GM18517 (cell line): ENCODE measurements around the gene CD244.
A peak's percentile ranks its signal among the peaks of the same experiment; 100 is the strongest.

Experiments used
- ATAC-seq: cut with Tn5 transposase; IDR thresholded peaks from one replicate; pipeline ENCODE4 v1.9.1; 2021; ENCODE audit warnings: mild to moderate bottlenecking, moderate library complexity; ENCODE audit not compliant: unreplicated experiment

CD244 gene

DNA sequence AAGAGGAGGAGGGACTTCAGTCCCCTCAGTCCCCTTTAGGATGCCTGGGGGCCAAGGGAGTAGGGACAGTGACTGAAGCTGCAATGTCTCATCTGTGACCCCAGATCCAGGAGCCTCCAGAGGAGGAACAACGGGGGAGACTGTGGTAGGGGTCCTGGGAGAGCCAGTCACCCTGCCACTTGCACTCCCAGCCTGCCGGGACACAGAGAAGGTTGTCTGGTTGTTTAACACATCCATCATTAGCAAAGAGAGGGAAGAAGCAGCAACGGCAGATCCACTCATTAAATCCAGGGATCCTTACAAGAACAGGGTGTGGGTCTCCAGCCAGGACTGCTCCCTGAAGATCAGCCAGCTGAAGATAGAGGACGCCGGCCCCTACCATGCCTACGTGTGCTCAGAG, 48.4 kb downstream of the CD244 start:
- no peak for ATAC-seq

DNA sequence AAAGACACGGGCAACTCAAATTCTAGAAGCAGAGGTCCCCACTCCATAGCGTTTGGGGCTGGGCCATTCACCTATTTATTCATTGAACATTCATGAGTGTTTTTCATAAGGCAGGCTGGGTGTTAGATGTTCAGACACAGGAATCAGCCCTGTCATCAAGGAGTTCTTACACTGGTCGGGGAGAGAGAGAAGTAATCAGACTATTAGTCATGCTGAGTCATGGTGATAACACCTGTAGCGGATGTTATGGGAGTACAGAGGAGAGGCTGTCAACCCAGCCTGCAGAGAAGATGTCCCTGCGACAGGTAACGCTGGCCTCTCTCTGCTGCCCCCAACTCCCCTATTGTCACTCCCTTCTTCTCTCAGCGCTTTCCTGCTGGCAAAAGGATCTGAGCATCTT, 49.5 kb downstream of the CD244 start:
- no peak for ATAC-seq

DNA sequence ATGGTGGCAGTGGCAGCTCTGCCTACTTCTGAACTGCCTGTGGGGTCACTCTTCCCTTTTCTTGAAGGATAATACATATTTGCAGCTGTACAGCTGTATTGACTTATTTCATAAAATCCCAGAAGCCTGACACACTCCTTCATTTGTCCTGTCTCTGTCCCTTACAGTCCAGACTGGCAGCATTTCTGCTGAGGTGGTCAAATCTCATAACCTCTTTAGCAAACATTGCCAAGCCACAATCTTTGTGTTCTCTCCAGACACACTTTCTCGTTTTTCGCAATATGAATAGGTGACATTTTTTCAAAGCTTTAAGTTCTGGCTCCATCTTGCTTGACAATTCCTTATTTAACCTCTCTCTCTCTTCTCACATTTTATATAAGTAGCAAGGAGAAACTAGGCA, 51.5 kb downstream of the CD244 start:
- ATAC-seq = no peak

DNA sequence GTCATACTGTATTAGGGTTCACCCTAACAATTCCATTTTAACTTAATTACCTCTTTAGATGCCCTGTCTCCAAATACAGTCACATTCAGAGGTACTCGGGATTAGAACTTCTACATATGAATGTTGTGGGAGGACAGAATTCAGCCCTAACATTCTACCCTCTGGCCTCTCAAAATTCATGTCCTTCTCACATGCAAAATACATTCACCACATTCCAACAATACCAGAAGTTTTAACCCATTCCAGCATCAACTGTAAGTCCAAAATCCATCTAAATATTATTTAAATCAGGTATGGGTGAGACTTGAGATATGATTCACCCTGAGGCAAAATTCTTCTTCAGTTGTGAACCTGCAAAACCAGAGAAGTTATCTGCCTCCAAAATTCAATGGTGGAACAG, 52.2 kb downstream of the CD244 start:
- ATAC-seq = no peak

DNA sequence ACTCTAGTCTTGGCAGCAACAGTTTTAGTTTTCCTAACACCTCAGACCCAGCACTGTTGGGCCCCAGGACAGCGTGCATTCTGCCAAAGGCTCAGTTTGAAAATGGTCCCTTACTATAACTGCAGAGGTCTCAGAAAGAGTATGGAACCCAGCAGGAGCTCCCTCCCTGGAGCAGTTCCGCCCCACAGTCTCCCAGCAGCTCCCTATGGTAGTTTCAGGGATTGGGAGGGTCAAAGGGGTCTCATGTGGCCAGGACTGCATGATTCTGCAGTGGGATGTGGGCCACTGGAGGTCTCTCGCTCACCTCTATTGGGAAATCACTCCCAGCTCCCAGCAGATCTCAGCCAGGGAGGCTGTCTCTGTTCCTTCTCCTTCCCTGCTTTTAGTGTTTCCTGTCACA, 54.4 kb downstream of the CD244 start:
- no peak for ATAC-seq

DNA sequence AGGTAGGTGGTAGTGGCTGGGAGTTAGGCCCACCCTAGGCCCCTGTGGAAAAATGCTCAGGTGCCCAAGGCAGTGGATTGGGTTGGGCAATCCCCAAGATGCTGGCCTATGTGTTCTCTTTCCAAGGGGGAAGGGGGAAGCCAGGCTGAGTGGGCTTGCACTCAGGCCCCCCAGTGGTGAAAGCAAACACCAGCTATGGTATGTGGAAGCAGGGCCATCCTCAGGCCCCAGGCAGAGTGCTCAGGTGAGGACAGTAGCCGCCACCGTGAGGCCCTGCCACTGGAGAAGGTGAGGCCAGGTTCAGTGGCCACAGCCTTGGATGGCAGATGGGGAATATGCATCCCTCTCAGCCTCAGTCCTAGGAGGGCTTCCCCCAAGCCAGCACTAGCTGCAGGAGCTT, 54.9 kb downstream of the CD244 start:
- no peak for ATAC-seq

DNA sequence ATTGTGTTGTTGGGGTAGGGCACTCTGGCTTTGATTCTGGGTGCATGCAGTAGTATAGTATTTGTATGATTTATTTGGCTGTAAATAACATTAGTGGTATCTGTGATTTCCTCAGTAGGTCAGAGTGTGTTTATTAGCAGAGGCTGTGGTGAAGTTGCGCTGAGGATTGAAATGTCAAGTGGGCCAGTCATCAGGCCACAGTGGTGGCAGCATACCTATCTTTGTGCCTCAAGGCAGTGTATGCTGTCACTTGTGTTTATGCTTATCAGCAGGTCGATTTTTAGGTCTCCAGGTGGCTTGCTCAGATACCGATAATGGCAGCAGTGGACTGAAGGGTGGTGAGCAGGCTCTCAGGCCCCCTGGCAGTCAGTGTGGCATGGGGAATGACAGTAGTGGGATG, 55.4 kb downstream of the CD244 start:
- no peak for ATAC-seq

DNA sequence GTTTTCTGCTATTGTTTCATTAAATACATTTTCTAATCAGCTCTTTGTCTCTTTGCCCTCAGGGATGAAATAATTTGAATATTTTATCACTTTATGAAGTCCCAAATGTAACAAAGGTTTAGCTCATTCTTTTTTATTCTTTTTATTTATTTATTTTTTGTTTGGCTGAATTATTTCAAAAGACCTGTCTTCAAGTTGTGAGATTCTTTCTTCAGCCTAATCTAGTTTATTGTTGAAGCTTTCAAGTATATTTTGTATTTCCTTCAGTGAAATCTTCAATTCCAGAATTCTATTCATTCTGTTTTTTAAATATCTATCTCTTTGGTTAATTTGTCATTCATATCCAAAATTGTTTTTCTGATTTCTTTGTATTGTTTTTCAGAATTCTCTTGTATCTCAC, 55.9 kb downstream of the CD244 start:
- ATAC-seq = no peak

DNA sequence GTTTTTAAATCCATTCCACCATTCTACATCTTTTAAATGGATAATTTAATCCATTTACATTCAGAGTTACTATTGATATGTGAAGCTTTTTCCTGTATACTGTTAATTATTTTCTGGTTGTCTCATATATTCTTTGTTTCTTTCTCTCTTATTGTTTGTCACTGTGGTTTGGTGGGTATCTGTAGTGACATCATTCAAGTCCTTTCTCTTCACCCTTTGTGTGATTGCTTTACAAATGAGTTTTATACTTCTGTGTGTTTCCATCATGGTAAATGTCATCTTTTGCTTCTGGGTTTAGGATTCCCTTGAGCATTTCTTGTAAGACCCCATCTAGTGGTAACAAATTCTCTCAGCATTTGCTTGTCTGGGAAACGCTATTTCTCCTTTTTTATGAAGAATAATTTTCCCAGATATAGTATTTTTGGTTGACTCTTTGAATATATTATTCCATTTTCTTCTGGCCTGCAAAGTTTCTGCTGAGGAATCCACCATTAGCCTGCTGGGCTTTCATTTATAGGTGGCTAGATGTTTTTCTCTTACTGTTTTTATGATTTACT, 56.5 kb downstream of the CD244 start:
- no peak for ATAC-seq

DNA sequence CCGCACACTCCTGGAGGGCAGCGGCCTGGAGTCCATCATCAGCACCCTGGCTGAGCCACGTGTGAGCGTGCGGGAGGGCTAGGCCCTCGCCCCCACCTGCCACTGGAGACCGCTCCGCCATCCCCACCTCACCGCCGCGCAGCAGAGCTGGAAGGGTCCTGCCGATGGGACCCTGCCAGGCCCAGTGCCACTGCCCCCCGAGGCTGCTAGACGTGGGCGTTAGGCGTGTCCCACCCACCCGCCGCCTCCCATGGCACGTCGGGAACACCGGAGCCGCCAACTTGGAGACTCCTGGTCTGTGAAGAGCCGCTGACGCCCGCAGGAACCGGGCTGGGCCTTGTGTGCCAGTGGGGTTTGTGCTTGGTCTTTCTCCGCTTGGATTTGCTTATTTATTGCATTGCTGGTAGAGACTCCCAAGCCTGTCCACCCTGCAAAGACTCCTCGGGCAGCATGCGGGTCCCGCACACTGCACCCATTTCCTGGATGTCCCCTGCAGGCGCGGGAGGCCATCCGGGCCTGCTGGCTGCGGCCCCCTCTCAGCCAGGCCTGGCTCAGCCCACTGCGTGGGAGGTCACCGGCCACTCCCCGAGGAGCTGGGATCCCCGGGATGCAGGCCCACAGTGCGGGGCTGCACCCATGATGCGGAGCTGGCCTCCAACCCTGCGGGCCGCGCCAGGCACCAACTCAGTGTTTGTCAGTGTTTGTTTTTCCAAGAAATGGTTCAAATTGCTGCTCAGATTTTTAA, 60.7 kb downstream of the CD244 start:
- ATAC-seq = no peak

DNA sequence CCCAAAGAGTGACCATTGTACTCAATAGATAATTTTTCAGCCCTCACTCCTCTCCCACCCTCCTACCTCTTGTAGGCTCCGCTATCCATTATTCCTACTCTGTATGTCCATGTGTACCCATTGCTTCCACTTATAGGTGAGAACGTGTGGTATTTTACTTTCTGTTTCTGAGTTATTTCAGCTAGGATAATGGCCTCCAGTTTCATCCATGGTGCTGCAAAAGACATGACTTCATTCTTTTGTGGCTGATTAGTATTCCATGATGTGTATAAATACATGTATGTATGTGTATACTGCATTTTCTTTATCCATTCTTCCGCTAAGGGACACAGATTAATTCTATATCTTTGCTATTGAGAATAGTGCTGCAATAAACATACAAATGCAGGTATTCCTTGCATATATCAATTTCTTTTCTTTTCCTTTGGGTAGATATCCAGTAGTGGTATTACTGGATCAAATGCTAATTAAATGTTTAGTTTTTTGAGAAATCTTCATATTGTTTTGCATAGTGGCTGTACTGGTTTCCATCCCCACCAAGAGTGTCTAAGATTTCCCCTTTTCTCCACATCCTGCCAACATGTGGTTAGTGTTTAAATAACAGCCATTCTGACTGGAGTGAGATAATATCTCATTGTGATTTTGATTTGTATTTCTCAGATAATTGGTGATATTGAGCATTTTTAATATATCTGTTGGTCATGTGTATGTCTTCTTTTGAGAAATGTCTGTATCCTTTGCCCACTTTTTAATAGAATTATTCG, 61.9 kb downstream of the CD244 start:
- ATAC-seq = no peak

DNA sequence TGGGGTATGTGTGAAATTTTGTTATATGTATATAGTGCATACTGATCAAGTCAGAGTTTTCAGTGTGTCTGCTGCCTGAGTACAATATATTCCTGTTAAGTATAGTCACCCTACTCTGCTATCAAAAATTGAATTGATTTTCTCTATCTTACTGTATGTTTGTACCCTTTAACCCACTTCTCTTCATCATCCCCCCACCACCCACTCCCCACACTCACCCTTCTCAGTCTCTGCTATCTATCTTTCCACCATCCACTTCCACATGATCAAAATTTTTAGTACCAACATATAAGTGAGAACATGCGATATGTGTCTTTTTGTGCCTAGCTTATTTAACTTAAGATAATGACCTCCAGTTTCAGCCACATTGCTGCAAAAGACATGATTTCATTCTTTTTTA, 62.5 kb downstream of the CD244 start:
- no peak for ATAC-seq

DNA sequence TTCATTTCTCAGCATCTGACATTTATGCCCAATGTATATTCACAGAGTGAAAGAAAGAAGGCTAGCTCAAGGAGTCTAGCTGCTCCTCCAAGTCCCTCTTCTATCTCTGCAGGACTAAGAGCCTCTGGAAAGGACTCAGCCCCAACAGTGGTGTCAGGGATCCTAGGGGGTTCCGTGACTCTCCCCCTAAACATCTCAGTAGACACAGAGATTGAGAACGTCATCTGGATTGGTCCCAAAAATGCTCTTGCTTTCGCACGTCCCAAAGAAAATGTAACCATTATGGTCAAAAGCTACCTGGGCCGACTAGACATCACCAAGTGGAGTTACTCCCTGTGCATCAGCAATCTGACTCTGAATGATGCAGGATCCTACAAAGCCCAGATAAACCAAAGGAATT, 63.0 kb downstream of the CD244 start:
- no peak for ATAC-seq

DNA sequence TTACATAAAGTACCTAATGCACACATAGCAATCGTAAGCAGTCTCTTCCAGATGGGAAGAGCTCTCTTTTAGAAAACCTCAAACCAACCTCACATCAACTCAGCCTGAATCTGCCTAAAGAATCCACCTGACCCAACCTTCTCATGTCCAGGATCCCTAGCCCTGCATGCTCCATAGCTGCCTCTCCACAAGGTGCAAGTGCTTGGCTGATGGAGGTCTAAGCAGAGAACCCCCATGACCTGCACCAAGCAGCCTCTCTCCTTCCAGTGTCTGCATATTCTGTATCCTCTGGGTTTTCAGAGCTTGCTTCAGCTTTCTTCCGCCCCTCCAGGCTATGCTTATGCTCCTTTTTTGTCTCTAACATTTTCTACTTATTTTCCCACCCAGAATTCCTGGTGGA, 64.2 kb downstream of the CD244 start:
- no peak for ATAC-seq

DNA sequence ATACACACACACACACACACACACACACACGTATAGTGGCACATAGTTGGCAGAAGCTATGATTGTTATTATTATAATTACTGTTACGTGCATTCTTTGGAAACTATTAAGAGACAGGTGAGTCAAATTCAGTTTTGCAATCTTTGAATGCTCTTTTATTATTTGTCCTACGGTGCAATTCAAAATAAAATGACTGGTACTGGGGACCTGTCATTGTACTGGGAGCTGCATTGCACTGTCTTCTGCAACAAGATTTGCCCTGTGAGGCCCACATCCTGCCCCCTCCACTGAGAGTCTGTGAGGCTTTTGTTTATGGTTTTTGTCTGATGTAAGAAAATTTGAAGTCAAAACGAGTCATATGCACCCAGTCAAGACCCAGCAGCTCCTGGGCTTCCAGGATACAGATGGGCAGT, 64.8 kb downstream of the CD244 start:
- no peak for ATAC-seq

DNA sequence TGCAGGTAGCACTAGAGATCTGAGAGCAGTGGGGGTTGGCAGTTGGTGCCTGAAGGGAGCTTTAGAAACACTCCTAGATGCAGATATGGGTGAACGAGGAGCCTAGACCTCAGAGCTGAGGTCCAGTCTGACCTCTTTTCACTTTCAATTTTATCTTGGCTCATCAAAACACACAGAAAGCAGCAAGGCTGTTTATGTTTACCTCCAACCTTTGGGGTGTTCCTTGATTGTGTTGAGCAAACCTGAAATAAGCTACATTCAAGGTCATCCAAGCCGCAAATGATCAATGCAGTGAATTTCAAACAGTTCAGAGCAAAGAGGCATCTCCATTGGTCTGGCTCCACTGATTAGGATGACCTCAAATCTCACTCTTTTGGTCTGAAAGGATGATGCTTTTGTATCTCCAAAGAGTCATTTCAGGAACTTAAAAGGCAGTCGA, 65.4 kb downstream of the CD244 start:
- ATAC-seq = no peak

DNA sequence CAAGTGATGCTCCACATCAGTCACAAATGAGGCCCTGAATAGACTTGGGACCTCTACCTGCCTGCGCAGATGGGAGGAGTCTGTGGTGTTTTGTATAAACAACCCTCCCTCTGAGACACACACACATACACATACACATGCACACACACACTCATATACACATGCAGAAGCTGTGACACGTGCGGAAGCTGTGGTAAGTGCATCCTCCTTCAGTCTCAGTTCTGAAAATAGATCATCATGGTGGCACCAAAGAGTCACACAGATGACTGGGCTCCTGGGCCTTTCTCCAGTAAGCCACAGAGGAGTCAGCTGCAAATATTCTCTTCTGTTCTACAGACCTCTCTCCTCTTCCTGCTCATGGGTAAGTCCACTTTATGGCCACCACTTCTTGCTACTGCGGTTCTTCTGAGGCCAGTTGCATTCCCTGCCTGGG, 66.7 kb downstream of the CD244 start, which contains the start of gene LY9:
Gene LY9 (plus strand): TSS at position 224 of the 433 bp plus-strand sequence. CDS start 14 bp downstream, at position 238.
- ATAC-seq = peak; percentile 75

DNA sequence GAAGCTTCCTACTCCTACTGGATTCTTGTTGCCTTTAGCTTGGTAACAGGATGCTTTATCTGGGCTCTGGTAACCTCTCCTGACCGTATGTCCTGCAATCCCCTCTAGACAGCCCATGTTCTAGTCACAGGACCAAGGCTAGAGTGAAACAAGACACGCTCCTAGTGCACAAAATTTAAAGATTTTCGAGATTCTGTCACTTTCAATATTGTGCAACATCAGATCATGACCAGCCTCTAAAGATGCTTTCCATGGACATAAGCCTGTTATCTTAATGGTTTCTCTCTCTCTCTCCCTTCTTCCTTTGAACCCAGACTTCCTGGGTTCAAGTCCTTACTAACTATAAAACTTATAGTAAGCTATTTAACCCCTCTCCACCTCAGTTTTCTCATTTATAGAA, 68.3 kb downstream of the CD244 start:
- ATAC-seq = no peak

DNA sequence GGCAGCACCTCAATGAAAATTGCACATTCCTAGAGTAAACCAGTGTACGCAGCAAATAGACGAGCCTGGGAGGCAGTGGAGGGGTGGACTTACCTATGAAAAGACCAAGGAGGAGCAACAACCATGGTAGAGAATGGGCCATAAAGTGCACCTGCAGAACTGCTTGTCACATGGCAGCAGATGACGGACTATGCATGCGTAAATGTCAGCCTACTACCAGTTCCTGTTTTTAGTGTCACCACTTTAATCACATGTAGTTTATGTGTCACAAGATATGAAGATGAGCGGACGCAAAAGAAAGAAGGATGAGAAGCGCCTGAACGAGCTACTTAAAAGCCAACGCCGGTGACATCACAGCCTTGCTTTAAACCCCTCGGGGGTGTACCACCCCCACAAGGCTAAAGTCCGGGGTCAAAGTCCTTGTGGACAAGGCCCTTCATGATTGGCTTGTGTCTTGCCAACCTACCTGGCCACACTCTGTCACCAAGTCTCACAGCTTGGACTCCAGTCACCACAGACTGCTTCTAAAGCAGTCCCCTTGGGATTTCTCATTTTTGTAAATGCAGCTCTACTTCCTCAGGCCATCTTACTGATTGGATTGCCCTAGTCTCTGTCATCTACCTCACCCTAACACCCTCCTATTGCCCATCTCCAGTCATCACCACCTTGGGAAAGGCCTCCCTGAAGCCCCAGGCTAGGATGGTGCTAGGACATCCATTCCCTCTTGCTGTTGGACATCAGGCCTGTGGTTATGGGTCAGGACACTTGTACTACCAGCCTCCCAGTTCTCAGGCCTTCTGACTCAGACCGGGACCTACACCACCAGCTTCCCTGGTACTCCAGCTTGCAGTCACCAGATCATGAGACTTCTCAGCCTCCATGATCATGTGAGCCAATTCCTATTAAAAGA, 72.7 kb downstream of the CD244 start:
- peak; percentile 86 for ATAC-seq

DNA sequence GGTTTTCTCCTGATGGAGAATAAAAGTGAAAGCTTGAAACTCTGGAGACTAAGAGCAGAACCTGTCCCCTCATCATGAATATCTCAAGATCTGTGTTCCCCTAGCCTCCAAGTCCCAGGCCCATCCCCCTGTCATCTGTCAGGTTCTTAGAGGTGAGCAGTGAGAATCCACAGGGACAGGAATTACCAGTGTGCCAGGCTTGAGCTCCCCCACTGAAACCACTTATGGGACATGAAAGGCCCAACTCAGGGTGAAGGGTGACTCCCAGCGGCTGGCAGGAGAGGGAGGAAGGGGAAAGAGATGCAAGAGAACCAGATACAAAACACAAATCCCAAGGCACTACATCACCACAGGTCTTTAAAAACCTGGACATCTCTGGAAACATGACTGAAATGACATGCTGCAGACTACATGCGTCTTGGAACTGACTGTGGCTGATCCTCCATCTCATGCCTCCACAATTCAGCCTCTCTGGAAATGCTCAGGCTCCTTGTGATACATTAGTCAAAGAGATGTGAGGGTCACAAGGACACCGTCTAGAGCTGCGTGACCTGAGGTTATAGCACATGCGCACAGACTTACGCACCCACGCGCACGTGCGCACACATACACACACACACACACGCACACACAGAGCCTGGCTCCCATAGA, 73.5 kb downstream of the CD244 start:
- ATAC-seq = no peak
